ENCODE data around the gene UBB.

DNA sequence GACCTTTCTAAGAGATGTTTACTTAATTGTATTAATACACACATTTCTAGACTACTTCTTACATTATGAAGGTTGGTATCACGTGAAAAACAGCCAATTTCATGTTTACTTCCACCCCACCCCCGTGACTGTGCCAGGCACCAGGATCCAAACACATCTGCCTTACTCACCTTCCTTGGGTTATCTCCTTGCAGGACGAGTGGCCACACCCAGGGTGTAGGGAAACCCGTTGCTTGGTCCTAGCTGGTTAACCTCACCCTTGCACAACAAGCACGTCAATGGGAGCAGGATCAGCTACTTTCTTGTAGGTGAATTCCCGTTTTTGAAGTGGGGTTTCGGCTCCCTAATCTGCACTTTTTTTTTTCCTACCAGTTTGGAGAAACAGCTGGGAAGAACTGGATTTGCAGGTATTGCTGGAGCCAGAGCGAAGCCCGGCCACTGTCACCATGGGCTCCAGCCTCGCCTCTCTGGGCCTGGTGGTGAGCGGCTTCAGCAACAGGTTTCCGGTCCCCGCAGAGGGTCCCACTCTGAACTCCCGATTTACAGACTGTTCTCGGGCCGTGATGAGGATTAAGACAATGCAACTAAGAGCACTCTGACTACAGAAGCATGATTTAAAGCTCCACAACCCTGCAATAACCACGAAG, 2.1 kb upstream of the UBB start:
- TF ChIP-seq, protein P1, sequence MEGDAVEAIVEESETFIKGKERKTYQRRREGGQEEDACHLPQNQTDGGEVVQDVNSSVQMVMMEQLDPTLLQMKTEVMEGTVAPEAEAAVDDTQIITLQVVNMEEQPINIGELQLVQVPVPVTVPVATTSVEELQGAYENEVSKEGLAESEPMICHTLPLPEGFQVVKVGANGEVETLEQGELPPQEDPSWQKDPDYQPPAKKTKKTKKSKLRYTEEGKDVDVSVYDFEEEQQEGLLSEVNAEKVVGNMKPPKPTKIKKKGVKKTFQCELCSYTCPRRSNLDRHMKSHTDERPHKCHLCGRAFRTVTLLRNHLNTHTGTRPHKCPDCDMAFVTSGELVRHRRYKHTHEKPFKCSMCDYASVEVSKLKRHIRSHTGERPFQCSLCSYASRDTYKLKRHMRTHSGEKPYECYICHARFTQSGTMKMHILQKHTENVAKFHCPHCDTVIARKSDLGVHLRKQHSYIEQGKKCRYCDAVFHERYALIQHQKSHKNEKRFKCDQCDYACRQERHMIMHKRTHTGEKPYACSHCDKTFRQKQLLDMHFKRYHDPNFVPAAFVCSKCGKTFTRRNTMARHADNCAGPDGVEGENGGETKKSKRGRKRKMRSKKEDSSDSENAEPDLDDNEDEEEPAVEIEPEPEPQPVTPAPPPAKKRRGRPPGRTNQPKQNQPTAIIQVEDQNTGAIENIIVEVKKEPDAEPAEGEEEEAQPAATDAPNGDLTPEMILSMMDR (conservative IDR thresholded peaks at IDR 0.05; ENCODE audit: low read depth, low read length), result no peak
- TF ChIP-seq EZH2 (IDR thresholded peaks at IDR 0.05; ENCODE audit: borderline replicate concordance, low read depth, low read length, poor library complexity, severe bottlenecking), result no peak
